T follicular helper cell (primary cell): ENCODE data around the gene HYAL1.

Experiments used
- DNase-seq: peaks from one replicate; pipeline ENCODE4 v3.0.0-alpha.2; 2020; ENCODE audit warnings: low read depth

HYAL1 gene

GRCh38 chr3:50260027-50260941, 43.1 kb downstream of the HYAL1 start:
- DNase-seq, result peak; percentile 74

GRCh38 chr3:50259432-50260026, 43.8 kb downstream of the HYAL1 start:
- DNase-seq, result no peak

- DNase-seq, result no peak
These were observed 44.4 kb downstream of the HYAL1 start for GRCh38 chr3:50258979-50259378.

DNA sequence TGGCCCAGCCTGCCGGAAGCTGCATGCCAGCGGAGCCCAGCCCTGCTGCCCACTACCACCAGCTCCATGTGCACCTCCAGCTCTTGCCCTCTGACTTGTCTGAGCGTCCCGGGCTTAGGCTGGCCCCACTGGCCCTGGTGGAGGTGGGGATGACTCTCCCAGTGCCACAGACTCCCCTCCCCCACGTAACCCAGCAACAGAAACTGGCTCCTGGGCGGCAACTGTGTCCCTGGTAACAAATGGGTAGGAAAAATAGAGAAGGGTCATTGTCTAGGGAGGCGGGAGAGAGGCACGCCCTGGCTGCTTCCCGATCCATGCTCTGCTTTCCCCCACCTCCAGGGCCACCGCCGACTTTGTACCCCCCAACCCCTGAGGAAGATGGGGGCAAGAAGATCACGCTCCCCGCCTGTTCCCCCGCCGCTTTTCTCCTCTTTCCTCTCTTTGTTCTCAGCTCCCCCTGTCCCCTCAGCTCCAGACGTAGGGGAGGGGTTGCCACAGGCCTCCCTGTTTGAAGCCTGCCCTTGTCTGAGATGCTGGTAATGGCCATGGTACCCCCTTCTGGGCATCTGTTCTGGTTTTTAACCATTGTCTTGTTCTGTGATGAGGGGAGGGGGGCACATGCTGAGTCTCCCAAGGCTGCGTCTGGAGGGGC, 45.2 kb downstream of the HYAL1 start:
- DNase-seq, result no peak

GRCh38 chr3:50256978-50257890, 46.1 kb downstream of the HYAL1 start:
- no peak for DNase-seq

DNA sequence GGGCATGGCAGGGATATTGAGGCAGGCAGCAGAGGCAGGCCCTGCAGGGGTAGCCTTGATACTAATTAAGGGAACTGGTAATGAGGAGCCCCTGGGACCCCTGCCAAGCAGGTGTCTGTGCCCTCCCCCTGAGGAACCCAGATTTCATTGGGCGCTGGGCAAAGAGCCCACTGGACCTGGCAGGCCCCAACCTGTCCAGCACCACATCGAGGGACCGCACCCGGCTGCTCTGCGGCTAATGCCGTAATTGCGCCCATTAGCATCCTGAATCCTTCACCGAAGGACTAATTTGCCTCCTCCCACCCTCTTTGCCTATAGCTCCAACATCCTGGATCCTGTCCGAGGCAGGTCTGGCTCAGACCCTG, 48.1 kb downstream of the HYAL1 start:
- no peak for DNase-seq

DNA sequence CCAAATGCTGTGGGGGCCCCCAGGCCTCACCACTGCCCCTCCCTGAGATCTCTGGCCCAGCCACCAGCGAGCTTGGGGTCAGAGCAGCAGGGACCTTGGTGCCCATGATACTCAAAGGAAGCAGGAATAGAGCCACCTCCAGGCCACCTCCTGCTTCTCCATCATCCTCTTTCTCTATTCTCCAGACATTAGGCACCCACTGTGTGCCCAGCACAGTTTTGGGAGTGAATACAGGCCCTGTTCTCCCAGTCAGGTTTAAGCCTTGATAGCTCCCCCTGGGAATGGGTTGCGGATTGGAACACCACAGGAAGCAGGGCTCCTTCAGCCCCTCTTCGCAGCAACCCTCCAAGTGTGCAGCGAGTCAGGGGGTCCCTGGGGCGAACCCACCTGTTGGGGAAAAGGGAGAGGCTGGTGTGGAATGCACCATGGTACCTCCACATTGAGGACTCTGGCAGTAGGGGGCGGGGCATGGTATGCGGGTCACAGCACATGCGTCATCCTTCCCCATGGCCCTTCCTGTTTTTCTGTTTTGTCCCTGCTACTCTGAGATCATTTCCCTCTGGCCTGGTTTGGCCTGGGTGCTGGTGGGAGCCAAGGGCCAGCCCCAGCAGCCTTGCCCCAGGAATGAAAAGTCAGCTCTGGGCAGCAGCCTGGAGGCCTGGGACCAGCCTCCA, 48.7 kb downstream of the HYAL1 start:
- DNase-seq, result no peak

GRCh38 chr3:50251220-50251619, 52.2 kb downstream of the HYAL1 start:
- DNase-seq, result no peak

- no peak for DNase-seq
These were observed 52.9 kb downstream of the HYAL1 start for GRCh38 chr3:50250514-50250913.
